Measurements from ENCODE around the gene DIS3L2.
A peak's percentile ranks its signal among the peaks of the same experiment; 100 is the strongest.

Gene DIS3L2

GRCh38 chr2:232319067-232319802 lies 357.7 kb downstream of the DIS3L2 start:
- H3K4me2 ChIP-seq (ENCODE audit: low read length): no peak overlapping the region
- TF ChIP-seq, protein P1, sequence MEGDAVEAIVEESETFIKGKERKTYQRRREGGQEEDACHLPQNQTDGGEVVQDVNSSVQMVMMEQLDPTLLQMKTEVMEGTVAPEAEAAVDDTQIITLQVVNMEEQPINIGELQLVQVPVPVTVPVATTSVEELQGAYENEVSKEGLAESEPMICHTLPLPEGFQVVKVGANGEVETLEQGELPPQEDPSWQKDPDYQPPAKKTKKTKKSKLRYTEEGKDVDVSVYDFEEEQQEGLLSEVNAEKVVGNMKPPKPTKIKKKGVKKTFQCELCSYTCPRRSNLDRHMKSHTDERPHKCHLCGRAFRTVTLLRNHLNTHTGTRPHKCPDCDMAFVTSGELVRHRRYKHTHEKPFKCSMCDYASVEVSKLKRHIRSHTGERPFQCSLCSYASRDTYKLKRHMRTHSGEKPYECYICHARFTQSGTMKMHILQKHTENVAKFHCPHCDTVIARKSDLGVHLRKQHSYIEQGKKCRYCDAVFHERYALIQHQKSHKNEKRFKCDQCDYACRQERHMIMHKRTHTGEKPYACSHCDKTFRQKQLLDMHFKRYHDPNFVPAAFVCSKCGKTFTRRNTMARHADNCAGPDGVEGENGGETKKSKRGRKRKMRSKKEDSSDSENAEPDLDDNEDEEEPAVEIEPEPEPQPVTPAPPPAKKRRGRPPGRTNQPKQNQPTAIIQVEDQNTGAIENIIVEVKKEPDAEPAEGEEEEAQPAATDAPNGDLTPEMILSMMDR (IDR thresholded peaks at IDR 0.05): no peak
- peaks cover 20% of the 10 kb centered on the region for H3K4me1 ChIP-seq
- no peak overlapping the region for H2AFZ ChIP-seq
- no peaks in the 10 kb centered on the region for H3K36me3 ChIP-seq (ENCODE audit: control insufficient read depth, insufficient read depth, low read length)
- no peak overlapping the region for H3K9ac ChIP-seq
- no peak overlapping the region for H3K4me3 ChIP-seq (ENCODE audit: low read depth, low read length)
- H3K79me2 ChIP-seq: peaks cover 20% of the 10 kb centered on the region
- H3K27me3 ChIP-seq (ENCODE audit: control insufficient read depth, insufficient read depth, low read length): no peaks in the 10 kb centered on the region
- H3K9me3 ChIP-seq (ENCODE audit: control insufficient read depth, low read length): no peaks in the 10 kb centered on the region
- no peak overlapping the region for H3K27ac ChIP-seq

DNA sequence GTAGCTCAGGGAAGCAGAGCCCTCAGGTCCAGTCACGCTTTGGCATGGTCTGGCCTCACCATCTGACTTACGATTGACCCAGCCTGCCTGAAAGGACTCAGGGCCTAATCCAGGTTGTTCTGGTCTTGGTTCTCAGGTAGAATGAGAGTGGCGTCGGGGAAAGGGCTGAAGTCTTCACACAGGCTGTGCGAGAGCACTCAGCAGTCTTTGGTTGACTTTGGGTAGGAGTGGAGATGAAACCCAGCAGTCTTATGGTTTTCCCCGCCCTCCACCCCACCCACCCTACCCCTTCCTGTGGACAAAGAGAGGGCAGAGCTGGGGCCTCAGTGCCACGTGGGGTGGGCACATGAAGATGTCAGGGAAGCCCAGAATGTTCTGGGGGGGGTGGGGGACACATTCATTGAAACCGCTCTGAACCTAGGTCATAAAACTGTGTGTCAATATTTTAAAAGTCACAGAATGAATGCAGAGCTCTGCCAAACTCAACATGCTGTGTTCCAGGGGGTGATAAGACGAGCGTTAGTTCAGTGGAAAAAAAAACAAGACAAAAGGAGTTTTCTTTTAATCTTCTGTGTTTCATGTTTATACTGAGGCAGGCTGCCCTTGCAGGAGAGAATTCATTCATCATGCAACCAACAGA lies 358.4 kb downstream of the DIS3L2 start:
- no peak overlapping the region for H2AFZ ChIP-seq
- H3K4me3 ChIP-seq (ENCODE audit: low read depth, low read length): no peak overlapping the region
- no peak overlapping the region for H3K4me2 ChIP-seq (ENCODE audit: low read length)
- H3K27me3 ChIP-seq (ENCODE audit: control insufficient read depth, insufficient read depth, low read length): no peaks in the 10 kb centered on the region
- TF ChIP-seq, protein P1 (IDR thresholded peaks at IDR 0.05): no peak
- H3K4me1 ChIP-seq: peaks cover 26% of the 10 kb centered on the region
- no peaks in the 10 kb centered on the region for H3K9me3 ChIP-seq (ENCODE audit: control insufficient read depth, low read length)
- no peaks in the 10 kb centered on the region for H3K36me3 ChIP-seq (ENCODE audit: control insufficient read depth, insufficient read depth, low read length)
- no peak overlapping the region for H3K9ac ChIP-seq
- H3K27ac ChIP-seq: no peak overlapping the region
- peaks cover 20% of the 10 kb centered on the region for H3K79me2 ChIP-seq

DNA sequence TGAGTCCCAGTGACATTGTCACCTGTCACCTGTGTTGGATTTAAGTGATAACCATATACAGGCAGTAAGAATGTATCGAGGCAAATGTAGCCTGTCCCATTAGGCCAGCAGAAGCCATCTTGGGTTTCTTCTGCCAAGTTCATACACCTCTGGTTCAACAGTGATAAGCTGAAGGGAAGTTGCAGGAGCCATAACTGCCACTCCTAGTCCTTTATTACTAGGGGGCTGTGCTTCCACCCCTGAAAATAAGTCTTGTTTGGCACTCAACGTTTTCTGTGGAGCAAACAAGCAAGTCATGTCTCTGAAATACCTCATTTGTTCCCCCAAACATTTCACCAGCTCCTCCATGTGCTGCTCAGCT lies 358.9 kb downstream of the DIS3L2 start:
- no peak overlapping the region for H2AFZ ChIP-seq
- TF ChIP-seq, protein P1 (IDR thresholded peaks at IDR 0.05): no peak
- H3K9me3 ChIP-seq (ENCODE audit: control insufficient read depth, low read length): no peaks in the 10 kb centered on the region
- H3K79me2 ChIP-seq: peaks cover 20% of the 10 kb centered on the region
- no peak overlapping the region for H3K27ac ChIP-seq
- H3K9ac ChIP-seq: no peak overlapping the region
- peaks cover 27% of the 10 kb centered on the region for H3K4me1 ChIP-seq
- no peaks in the 10 kb centered on the region for H3K36me3 ChIP-seq (ENCODE audit: control insufficient read depth, insufficient read depth, low read length)
- H3K4me3 ChIP-seq (ENCODE audit: low read depth, low read length): no peak overlapping the region
- no peaks in the 10 kb centered on the region for H3K27me3 ChIP-seq (ENCODE audit: control insufficient read depth, insufficient read depth, low read length)
- no peak overlapping the region for H3K4me2 ChIP-seq (ENCODE audit: low read length)

DNA sequence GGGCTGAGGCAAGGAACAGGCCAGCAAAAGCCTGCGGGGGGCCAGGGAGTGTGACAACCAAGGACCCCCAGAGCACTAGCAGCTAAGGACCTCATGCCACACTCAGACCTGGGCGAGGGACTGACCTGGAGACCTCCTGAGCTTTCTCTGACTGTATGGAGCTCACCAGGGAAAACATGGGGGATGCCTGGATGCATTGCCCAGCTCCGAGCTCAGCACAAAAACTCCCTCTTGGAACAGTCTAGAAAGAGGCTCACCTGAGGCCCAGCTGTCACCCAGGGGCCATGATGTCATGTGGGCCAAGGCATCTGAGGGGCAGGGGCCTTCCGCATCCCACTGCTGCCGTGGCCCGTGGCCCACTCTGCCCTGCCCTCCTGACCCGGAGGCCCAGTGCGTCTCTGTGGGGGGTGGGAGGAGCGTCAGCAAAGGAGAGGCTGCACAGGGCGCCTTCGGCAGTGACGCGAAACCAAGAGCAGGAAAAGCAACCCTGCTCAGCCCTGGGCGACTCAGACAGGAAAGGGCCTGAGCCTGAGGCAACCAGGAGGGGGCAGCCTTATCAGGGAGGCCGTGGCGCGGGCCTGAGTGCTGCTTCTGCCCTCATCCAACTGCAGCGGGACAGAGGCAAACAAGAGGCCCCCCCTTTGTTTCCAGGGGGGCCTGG lies 359.8 kb downstream of the DIS3L2 start:
- Histone ChIP-seq H3K79me2 (peaks cover 20% of the 10 kb centered on the region), H3K36me3 (ENCODE audit: control insufficient read depth, insufficient read depth, low read length) (no peaks in the 10 kb centered on the region), H2AFZ (no peak overlapping the region), H3K27ac (no peak overlapping the region), H3K9me3 (ENCODE audit: control insufficient read depth, low read length) (no peaks in the 10 kb centered on the region), H3K9ac (no peak overlapping the region), H3K4me1 (peaks cover 23% of the 10 kb centered on the region), H3K27me3 (ENCODE audit: control insufficient read depth, insufficient read depth, low read length) (no peaks in the 10 kb centered on the region), H3K4me3 (ENCODE audit: low read depth, low read length) (no peak overlapping the region), H3K4me2 (ENCODE audit: low read length) (no peak overlapping the region)
- TF ChIP-seq, protein P1 (IDR thresholded peaks at IDR 0.05): peak; percentile 17

Data from parathyroid adenoma (tissue), 2 donors.